Transverse colon (tissue), 4 donors: ENCODE measurements around the gene BAIAP2. TPM values are rescaled to one million over a fixed set of nuclear protein-coding genes. Genes with fewer than 3 reads are reported as not detected.

Source experiments
- DNase-seq: peaks from one replicate; pipeline ENCODE4 v3.0.0-alpha.2; 2019
- H3K27ac ChIP-seq, 4 donors: fragments of 200-600 bp; sonication (generic); 2 replicates each; pipeline ENCODE4 v1.5.1; 2016 to 2018; ENCODE audit warnings: inconsistent platforms in 4 of 4
- H3K27me3 ChIP-seq: fragments of 200-600 bp; sonication (generic); 2 replicates; pipeline ENCODE4 v1.5.1; 2017; ENCODE audit warnings: inconsistent platforms
- H3K36me3 ChIP-seq, 4 donors: fragments of 200-600 bp; sonication (generic); 2 replicates each; pipeline ENCODE4 v1.5.1; 2017 to 2019; ENCODE audit warnings: inconsistent platforms in 4 of 4
- H3K4me1 ChIP-seq, 4 donors: fragments of 200-600 bp; sonication (generic); 2 replicates each; pipeline ENCODE4 v1.5.1; 2017 to 2020; ENCODE audit warnings: inconsistent platforms in 4 of 4
- H3K4me3 ChIP-seq, 4 donors: fragments of 200-600 bp; sonication (generic); 1 replicate in 1 of 4; 2 replicates in 3 of 4; pipeline versions ENCODE4 v1.5.1 to v1.6.1; 2017 to 2019; ENCODE audit warnings: inconsistent platforms in 4 of 4
- H3K9me3 ChIP-seq, 2 donors: fragments of 200-600 bp; sonication (generic); 2 replicates each; pipeline ENCODE4 v1.5.1; 2017 to 2019; ENCODE audit warnings: inconsistent platforms in 2 of 2
- EP300 ChIP-seq: sonication (generic); formaldehyde crosslinking; IDR thresholded peaks from one replicate; pipeline ENCODE4 v1.6.1; 2017; ENCODE audit warnings: antibody characterized with exemption, low read depth
- POLR2A ChIP-seq: fragments of 450-650 bp; IDR thresholded peaks from one replicate; pipeline ENCODE4 v1.6.1; 2016; ENCODE audit warnings: antibody characterized with exemption, mild to moderate bottlenecking, moderate library complexity
- POLR2AphosphoS5 ChIP-seq, 3 donors: sonication (generic); formaldehyde crosslinking; IDR thresholded peaks; one replicate each; pipeline ENCODE4 v1.6.1; 2016; ENCODE audit warnings: antibody characterized with exemption in 3 of 3
- WGBS, 2 donors: methylation state at CpG; one replicate each; pipeline ENCODE4 v1.1.5; 2018; ENCODE audit warnings: low coverage in 1 of 2; 5-methylcytosine and 5-hydroxymethylcytosine counted together
- in situ Hi-C, 4 donors: fragments of 200-750 bp; cut with MboI; loops; one replicate each; pipeline versions ENCODE4 v1.15.0 to v1.15.1; 2017; ENCODE audit warnings: low sequenced_read_pairs in 3 of 4, low pct_ligation_motif_present in 1 of 4, low pct_unique_long_range_greater_than_20kb in 1 of 4
- intact Hi-C: fragments of 100-400 bp; cut with DNase I; formaldehyde crosslinking; loops from one replicate; pipeline ENCODE4 v1.15.1; 2023; ENCODE audit warnings: low total_unique reads
- total RNA-seq, 4 donors: library from RNA; depleted of rRNA; stranded (reverse); fragments of >200 nt; gene quantifications; one replicate each; pipeline ENCODE4 v1.1.0, GENCODE V29; 2016
- TF ChIP-seq, protein P1 (sequence below), 5 experiments: fragments of 200-600 bp in 3 of 5; fragments of 450-650 bp in 2 of 5; sonication (generic) in 3 of 5; IDR thresholded peaks; 1 replicate in 2 of 5; 2 replicates in 3 of 5; pipeline ENCODE4 v1.5.1; 2016 to 2017; ENCODE audit warnings: antibody characterized with exemption in 5 of 5, inconsistent platforms in 3 of 5, mild to moderate bottlenecking in 2 of 5, moderate library complexity in 1 of 5

Gene BAIAP2
- total RNA-seq, 4 donors from 2014 or later: 11.7 to 62.1 (median 39.6) TPM

- Histone ChIP-seq H3K4me1 (peaks cover 0 to 23% (median 15%) of the 10 kb centered on the region in 4 donors), H3K27ac (no peak overlapping the region), H3K27me3 (no peaks in the 10 kb centered on the region), H3K4me3 (no peak overlapping the region), H3K9me3 (no peaks in the 10 kb centered on the region), H3K36me3 (no peaks in the 10 kb centered on the region)
- in situ Hi-C loops: no loop called here
- 71% methylated on average over 32 of the region's 32 CpGs; no CpG with 5 or more reads in 1 of the 2 donors for WGBS, 2 donors
- peak; percentile 59 for DNase-seq
- TF ChIP-seq, protein P1, sequence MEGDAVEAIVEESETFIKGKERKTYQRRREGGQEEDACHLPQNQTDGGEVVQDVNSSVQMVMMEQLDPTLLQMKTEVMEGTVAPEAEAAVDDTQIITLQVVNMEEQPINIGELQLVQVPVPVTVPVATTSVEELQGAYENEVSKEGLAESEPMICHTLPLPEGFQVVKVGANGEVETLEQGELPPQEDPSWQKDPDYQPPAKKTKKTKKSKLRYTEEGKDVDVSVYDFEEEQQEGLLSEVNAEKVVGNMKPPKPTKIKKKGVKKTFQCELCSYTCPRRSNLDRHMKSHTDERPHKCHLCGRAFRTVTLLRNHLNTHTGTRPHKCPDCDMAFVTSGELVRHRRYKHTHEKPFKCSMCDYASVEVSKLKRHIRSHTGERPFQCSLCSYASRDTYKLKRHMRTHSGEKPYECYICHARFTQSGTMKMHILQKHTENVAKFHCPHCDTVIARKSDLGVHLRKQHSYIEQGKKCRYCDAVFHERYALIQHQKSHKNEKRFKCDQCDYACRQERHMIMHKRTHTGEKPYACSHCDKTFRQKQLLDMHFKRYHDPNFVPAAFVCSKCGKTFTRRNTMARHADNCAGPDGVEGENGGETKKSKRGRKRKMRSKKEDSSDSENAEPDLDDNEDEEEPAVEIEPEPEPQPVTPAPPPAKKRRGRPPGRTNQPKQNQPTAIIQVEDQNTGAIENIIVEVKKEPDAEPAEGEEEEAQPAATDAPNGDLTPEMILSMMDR (IDR thresholded peaks at IDR 0.05): no peak
- TF ChIP-seq EP300: no peak
- no peak for TF ChIP-seq POLR2AphosphoS5 (IDR thresholded peaks at IDR 0.05)
- TF ChIP-seq POLR2A: no peak
- intact Hi-C loops: no loop called here
Observed at GRCh38 chr17:81086789-81087551, 52.0 kb downstream of the BAIAP2 start.

DNA sequence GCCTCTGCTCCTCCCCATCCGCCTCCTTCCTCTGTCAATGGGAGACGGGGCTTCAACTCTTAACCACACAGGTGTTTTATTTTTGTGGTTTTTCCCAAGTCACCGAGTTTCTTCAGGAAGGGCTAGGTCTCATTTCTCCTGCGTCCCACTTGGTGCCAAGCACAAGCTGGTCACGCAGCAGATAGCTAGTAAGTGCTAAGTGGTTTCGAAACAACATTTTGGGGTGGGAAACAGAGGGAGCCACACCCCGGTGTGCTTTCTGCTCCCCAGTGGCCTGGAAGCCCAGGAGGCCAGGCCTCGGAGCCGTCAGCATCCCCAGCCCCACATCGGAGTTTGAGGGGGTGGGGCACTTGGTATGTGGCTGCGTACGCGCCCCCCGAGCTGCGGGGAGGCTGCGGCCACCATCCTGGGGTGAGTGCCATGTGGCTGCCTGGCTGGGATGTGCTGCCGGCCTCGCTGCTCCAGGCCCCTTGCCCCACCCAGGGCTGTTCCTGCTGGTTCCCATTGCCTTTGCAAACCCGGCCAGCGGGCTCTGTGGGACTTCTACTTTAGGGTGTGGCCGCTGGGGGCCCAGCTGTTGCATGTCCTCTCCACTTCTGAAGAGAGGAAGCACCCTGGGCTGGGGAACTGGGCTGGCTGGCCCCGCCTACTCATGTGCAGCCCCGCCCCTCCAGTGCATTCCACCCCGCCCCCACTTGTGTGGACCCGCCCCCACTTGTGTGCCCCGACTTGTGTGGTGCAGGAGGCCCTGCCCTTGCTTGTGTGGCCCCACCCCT is 55.6 kb downstream of the BAIAP2 start:
- peak overlapping the region in 3 of 4 donors; percentile 19 to 48 (median 22) for H3K27ac ChIP-seq
- no peaks in the 10 kb centered on the region for H3K27me3 ChIP-seq
- TF ChIP-seq POLR2AphosphoS5 (IDR thresholded peaks at IDR 0.05): no peak
- TF ChIP-seq, protein P1 (IDR thresholded peaks at IDR 0.05): no peak
- peak; percentile 55 for DNase-seq
- intact Hi-C loops (no loop called here), in situ Hi-C loops (loop anchor here in 2 of 4 donors (10.0 kb wide), 1 partner anchor 66 kb away; no protein-coding TSS in a partner anchor)
- H3K9me3 ChIP-seq: no peaks in the 10 kb centered on the region
- peaks cover 6 to 37% (median 28%) of the 10 kb centered on the region in 4 donors for H3K4me1 ChIP-seq
- WGBS, 2 donors: 62 to 67% methylated on average over 3 to 23 of the region's 26 CpGs
- no peaks in the 10 kb centered on the region for H3K36me3 ChIP-seq
- H3K4me3 ChIP-seq: no peak overlapping the region

DNA sequence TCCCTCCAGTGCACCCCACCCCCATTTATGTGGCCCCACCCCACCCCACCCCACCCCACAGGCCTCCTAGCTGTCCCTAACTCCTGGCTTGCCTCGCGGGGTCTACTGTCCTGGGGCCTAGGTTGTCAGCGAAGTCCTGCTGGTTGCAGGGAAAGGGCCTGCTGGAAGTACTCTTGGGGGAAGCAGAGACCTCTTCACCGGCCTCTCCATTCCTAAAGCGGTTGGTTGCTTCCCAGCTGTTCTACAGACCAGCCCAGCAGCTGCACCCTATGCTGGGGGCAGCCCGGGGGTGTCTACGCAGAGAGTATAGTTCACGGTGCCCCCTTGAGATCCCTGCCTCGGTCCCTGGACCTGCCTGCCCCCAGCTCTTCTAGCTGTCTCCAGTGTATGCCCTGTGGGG is 56.2 kb downstream of the BAIAP2 start:
- DNase-seq: no peak
- WGBS, 2 donors: 98% methylated on average over 6 of the region's 9 CpGs; no CpG with 5 or more reads in 1 of the 2 donors
- H3K27ac ChIP-seq: peak overlapping the region in 1 of 4 donors; percentile 48
- TF ChIP-seq, protein P1 (IDR thresholded peaks at IDR 0.05): no peak
- TF ChIP-seq POLR2A: no peak
- no peak for TF ChIP-seq EP300
- TF ChIP-seq POLR2AphosphoS5 (IDR thresholded peaks at IDR 0.05): no peak
- no peaks in the 10 kb centered on the region for H3K27me3 ChIP-seq
- no peaks in the 10 kb centered on the region for H3K9me3 ChIP-seq
- in situ Hi-C loops: loop anchor here in 2 of 4 donors (10.0 kb wide), 1 partner anchor 66 kb away; no protein-coding TSS in a partner anchor
- intact Hi-C loops: no loop called here
- no peaks in the 10 kb centered on the region for H3K36me3 ChIP-seq
- peaks cover 8 to 43% (median 33%) of the 10 kb centered on the region in 4 donors for H3K4me1 ChIP-seq
- H3K4me3 ChIP-seq: no peak overlapping the region
